ENCODE measurements around the gene CCDC97.

GRCh38 chr19:41269571-41269970, 40.4 kb upstream of the CCDC97 start:
- TF ChIP-seq CTCF (IDR thresholded peaks at IDR 0.05) (no peak), POLR2A (IDR thresholded peaks at IDR 0.05) (no peak)

All from heart left ventricle (tissue), 13 donors.